Stimulated activated CD8-positive, alpha-beta memory T cell treated with anti-CD3 and anti-CD28 coated beads, Interleukin-4, amount 100 ng/mL, for 1 hour (primary cell): ENCODE measurements around the gene ITGA7.

Source experiments
- DNase-seq, 2 donors: peaks; one replicate each; pipeline ENCODE4 v3.0.0-alpha.2; 2020; ENCODE audit warnings: low read depth in 2 of 2, low spot score in 1 of 2

Gene ITGA7

GRCh38 chr12:55703901-55704761, 3.6 kb downstream of the ITGA7 start:
- DNase-seq: no peak

- DNase-seq: no peak
Observed at GRCh38 chr12:55703288-55703687, 4.4 kb downstream of the ITGA7 start.

- DNase-seq: no peak
Observed at GRCh38 chr12:55702861-55703260, 4.8 kb downstream of the ITGA7 start.

- DNase-seq: no peak
Observed at GRCh38 chr12:55700255-55701018, 7.3 kb downstream of the ITGA7 start.

- DNase-seq: no peak
Observed at GRCh38 chr12:55699471-55700055, 8.1 kb downstream of the ITGA7 start.

- DNase-seq: no peak
Observed at GRCh38 chr12:55698965-55699364, 8.7 kb downstream of the ITGA7 start.

GRCh38 chr12:55698241-55698955, 9.3 kb downstream of the ITGA7 start:
- DNase-seq: no peak

GRCh38 chr12:55697686-55698085, 10.0 kb downstream of the ITGA7 start:
- no peak for DNase-seq

- DNase-seq: no peak
Observed at GRCh38 chr12:55696796-55697462, 10.8 kb downstream of the ITGA7 start.

GRCh38 chr12:55696141-55696540, 11.6 kb downstream of the ITGA7 start:
- DNase-seq: no peak

- DNase-seq: no peak
Observed at GRCh38 chr12:55695349-55695748, 12.4 kb downstream of the ITGA7 start.

- DNase-seq: no peak
Observed at GRCh38 chr12:55694651-55695050, 13.1 kb downstream of the ITGA7 start.

GRCh38 chr12:55694188-55694515, 13.6 kb downstream of the ITGA7 start:
- DNase-seq: no peak

- no peak for DNase-seq
Observed at GRCh38 chr12:55693323-55694187, 14.1 kb downstream of the ITGA7 start.

GRCh38 chr12:55692631-55693322, 14.9 kb downstream of the ITGA7 start:
- no peak for DNase-seq

- DNase-seq: no peak
Observed at GRCh38 chr12:55688716-55689655, 18.7 kb downstream of the ITGA7 start.

GRCh38 chr12:55687746-55688145, 20.0 kb downstream of the ITGA7 start:
- DNase-seq: no peak

- no peak for DNase-seq
Observed at GRCh38 chr12:55686366-55687010, 21.2 kb downstream of the ITGA7 start.
